Epithelial cell of proximal tubule (primary cell): ENCODE measurements around the gene TNFRSF11A. TPM values are rescaled to one million over a fixed set of nuclear protein-coding genes. Genes with fewer than 3 reads are reported as not detected.

Source experiments
- DNase-seq: peaks from one replicate; pipeline ENCODE4 v3.0.0-alpha.2; 2011; ENCODE audit warnings: low read depth
- H3K4me3 ChIP-seq: 2 replicates; pipeline ENCODE4 v1.5.1; 2011; ENCODE audit warnings: low read depth, mild to moderate bottlenecking, low read length
- CTCF ChIP-seq: conservative IDR thresholded peaks from 2 replicates; pipeline ENCODE4 v1.5.1; 2012; ENCODE audit warnings: low read depth, mild to moderate bottlenecking, low read length
- total RNA-seq: library from RNA; depleted of rRNA; stranded (reverse); fragments of >200 nt; gene quantifications from 2 replicates; pipeline ENCODE4 v1.2.3, GENCODE V29; 2015

Gene TNFRSF11A
- total RNA-seq, 1 donor from 2014 or later: 4.2 TPM

- DNase-seq: no peak
- TF ChIP-seq CTCF: no peak
- H3K4me3 ChIP-seq: no peak overlapping the region
These were observed 24.6 kb upstream of the TNFRSF11A start for GRCh38 chr18:62300359-62300963.

GRCh38 chr18:62301322-62301721 lies 23.8 kb upstream of the TNFRSF11A start:
- DNase-seq: no peak
- H3K4me3 ChIP-seq: no peak overlapping the region
- TF ChIP-seq CTCF: no peak

- no peak overlapping the region for H3K4me3 ChIP-seq
- DNase-seq: no peak
- no peak for TF ChIP-seq CTCF
These were observed 12.3 kb upstream of the TNFRSF11A start for GRCh38 chr18:62312851-62313250.

GRCh38 chr18:62318228-62319180 lies 6.6 kb upstream of the TNFRSF11A start:
- H3K4me3 ChIP-seq: no peak overlapping the region
- TF ChIP-seq CTCF: no peak

GRCh38 chr18:62321201-62321600 lies 3.9 kb upstream of the TNFRSF11A start:
- TF ChIP-seq CTCF: no peak
- H3K4me3 ChIP-seq: no peak overlapping the region
- DNase-seq: no peak

More at GRCh38 chr18:62318228-62319180, 6.6 kb upstream of the TNFRSF11A start:
- no peak for DNase-seq

GRCh38 chr18:62323483-62324180 lies 1.5 kb upstream of the TNFRSF11A start:
- no peak overlapping the region for H3K4me3 ChIP-seq
- no peak for TF ChIP-seq CTCF
- no peak for DNase-seq
